Testis (tissue), 2 donors: Measurements from ENCODE around the gene ZNF334.

ENCODE experiments used
- POLR2A ChIP-seq: fragments of 450-650 bp; IDR thresholded peaks from one replicate; pipeline ENCODE4 v1.6.1; 2017; ENCODE audit warnings: antibody characterized with exemption, mild to moderate bottlenecking, moderate library complexity
- TF ChIP-seq, protein P1 (sequence below), 3 experiments: fragments of 450-650 bp in 2 of 3; fragments of 200-600 bp in 1 of 3; sonication (generic) in 1 of 3; IDR thresholded peaks; one replicate each; pipeline ENCODE4 v1.5.1; 2016 to 2019; ENCODE audit warnings: antibody characterized with exemption in 3 of 3, mild to moderate bottlenecking in 2 of 3, moderate library complexity in 1 of 3

DNA sequence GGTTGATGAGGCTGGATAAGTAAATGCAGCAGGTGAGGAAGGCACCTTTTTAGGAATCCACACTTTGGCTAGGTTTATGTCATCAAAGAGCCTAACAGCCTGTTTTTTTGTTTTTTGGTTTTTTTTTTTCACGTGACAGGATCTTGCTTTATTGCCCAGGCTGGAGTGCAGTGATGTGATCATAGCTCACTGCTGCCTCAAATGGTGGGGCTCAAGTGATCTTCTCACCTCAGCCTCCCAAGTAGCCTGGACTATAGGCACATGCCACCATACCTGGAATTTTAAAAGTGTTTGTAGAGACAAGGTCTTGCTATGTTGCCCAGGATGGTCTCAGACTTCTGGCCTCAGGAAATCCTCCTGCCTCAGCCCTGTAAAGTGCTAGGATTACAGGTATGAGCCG is 36.1 kb downstream of the ZNF334 start:
- TF ChIP-seq, protein P1, sequence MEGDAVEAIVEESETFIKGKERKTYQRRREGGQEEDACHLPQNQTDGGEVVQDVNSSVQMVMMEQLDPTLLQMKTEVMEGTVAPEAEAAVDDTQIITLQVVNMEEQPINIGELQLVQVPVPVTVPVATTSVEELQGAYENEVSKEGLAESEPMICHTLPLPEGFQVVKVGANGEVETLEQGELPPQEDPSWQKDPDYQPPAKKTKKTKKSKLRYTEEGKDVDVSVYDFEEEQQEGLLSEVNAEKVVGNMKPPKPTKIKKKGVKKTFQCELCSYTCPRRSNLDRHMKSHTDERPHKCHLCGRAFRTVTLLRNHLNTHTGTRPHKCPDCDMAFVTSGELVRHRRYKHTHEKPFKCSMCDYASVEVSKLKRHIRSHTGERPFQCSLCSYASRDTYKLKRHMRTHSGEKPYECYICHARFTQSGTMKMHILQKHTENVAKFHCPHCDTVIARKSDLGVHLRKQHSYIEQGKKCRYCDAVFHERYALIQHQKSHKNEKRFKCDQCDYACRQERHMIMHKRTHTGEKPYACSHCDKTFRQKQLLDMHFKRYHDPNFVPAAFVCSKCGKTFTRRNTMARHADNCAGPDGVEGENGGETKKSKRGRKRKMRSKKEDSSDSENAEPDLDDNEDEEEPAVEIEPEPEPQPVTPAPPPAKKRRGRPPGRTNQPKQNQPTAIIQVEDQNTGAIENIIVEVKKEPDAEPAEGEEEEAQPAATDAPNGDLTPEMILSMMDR (IDR thresholded peaks at IDR 0.05): no peak
- no peak for TF ChIP-seq POLR2A
